Limb (tissue), 2 donors: ENCODE data around the gene CEBPZOS.
A peak's percentile ranks its signal among the peaks of the same experiment; 100 is the strongest.

Experiments used
- DNase-seq, 2 donors: peaks; one replicate each; pipeline ENCODE4 v3.0.0-alpha.2; 2016; ENCODE audit errors: extremely low spot score in 2 of 2

The CEBPZOS gene

DNA sequence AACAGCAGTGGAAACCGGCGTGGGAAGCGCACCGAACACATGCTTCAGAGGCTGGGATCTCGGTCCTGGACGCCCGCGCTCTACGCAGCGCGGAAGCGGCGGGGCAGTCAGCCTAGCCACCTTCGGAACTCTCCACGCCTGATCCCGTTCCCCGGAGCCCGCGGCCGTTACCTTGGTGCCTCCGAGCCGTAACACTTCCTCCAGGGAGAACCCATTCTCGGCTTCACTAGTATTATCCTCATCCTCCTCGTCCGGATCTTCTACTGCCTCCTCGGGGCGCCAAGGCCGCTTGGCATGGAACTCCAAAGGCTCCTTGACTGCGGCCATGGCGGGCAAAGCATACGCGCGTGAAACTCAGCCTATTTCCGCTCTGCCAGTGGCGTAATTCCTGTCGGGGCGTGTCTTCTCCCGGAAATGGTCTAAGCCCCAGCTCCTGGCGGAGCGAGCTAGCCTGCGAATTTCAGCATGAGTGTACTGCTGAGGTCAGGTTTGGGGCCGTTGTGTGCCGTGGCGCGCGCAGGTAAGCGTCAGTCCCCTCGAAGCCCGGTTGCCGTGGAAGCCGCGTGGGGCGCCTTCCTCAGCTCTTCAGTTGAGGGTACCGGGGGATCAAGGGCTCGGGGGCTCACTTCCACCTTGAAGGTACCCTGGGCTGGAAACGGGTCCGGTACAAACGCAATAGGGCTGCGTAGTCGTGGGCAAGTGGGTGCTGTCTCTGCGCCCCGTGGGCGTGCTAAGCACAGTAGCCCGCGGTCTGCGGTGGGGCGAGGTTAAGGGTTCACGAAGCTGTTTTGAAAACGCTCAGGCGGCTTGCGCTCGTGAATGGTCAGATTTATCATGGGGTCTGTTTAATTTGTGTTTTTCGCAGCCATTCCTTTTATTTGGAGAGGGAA, 35.2 kb downstream of the CEBPZOS start, which contains the start of the genes CEBPZ and NDUFAF7:
CEBPZ (minus strand) TSS at position 356 of the 890 bp plus-strand sequence; CDS start at position 327, 29 bp downstream.
NDUFAF7 (plus strand) TSS at position 418 of the 890 bp plus-strand sequence; CDS start at position 466, 48 bp downstream.
- DNase-seq: peak; percentile 92 to 93

DNA sequence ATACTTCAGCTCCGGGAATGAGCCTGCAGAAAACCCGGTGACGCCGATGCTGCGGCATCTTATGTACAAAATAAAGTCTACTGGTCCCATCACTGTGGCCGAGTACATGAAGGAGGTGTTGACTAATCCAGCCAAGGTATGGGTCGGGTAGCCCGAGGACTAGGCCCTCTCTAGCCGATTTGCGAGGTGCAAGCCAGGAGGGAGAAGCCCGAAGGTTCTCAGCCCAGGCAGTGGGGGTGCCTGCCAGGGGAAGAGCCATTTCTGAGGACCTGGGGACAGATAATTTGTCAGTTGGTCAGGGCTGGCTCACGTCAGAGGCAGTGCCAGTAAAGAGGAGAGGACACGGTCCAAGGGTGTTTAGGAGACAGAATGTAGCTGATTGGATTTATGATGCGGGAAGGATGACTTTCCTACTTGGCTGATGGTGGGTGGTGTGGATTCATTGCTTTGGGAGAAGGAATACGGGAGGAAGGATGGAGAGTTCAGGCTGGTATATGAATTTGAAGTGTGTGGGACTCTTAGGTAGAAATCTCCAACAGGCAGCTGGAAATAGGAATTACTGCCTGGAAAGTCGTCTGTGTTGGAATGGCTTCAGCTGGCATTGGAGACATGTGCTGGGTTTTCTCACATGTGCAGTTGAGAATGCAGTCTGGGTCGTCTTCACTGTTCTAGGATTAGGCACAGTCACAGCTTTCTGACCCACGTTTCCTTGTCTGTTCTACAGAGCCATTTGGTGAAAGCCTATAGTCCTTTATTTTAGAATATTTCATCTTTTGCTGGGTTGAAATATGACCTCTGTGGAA, 36.0 kb downstream of the CEBPZOS start:
- peak in 1 of 2 donors; percentile 48 for DNase-seq

DNA sequence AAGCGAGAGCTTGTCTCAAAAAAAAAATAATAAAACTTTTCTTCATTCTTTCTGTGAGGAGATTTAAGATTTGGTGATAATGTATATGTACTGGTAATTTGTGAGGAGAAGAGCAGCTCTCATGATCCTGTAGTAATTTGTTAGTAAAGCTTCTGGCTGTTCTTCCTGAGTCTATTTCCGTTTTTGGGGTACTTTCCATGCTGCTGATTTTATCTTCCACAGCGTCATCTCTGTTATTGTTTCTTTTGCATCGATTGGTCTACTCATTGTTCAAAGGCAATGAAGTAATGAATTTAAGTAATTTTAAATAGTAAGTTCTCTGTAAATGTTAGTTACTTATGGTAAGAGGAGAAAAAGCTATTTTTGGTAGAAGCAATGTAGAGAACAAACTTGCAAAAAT, 47.1 kb downstream of the CEBPZOS start:
- no peak for DNase-seq

DNA sequence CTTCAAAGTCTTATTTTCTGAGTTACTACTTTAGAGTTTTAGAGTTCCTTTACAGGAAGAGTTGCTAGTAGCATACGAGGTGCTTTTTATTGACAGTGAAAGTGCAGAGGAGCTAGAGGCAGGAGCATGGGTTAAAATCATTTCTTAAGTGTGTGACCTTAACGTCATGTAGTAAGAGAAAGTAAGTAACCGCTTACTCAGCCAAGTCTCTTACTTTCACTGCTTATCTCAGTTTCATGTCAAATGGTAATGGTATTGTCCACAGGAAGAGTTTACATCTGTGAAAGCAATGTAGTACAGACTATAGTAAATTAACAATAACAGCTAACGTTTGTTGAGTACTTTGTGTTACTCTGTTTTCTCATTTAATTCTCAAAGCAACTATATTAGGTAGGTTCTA, 47.7 kb downstream of the CEBPZOS start:
- DNase-seq: no peak

DNA sequence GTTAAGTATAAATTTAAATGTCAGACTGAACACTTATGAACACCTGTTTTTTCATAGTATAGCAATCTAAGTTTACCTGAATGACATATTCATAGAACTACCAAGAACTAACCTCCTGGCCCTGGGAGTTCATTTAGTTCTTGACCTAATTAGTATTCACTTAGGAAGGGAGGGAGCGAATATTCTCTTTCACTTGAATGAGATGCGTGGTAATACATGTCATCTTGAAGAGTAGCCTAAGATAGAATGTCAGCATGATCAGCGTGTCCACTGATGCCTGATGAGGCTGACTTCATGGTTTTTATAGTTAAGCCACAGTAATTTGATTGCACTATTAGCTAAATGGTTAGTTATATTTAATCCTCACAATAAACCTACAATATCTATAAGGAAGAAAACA, 48.5 kb downstream of the CEBPZOS start:
- DNase-seq: no peak

DNA sequence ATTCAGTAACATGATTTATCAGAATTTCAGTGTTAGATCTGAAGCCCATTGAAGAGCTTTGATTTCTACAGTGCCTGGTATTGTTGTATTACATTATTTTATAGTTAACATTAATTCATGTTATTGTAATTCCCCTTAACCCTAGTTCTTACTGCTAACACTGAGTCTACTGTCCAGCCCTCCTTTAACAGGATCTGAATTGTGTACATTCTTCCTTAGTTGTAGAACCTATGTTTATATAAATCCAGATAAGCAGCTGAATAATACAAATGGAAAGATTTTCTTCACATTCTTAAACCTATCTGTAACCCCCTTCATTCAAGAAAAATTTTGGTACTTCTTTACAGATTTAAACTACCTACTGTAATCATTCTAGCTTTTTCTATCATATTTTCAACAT, 49.9 kb downstream of the CEBPZOS start:
- no peak for DNase-seq

DNA sequence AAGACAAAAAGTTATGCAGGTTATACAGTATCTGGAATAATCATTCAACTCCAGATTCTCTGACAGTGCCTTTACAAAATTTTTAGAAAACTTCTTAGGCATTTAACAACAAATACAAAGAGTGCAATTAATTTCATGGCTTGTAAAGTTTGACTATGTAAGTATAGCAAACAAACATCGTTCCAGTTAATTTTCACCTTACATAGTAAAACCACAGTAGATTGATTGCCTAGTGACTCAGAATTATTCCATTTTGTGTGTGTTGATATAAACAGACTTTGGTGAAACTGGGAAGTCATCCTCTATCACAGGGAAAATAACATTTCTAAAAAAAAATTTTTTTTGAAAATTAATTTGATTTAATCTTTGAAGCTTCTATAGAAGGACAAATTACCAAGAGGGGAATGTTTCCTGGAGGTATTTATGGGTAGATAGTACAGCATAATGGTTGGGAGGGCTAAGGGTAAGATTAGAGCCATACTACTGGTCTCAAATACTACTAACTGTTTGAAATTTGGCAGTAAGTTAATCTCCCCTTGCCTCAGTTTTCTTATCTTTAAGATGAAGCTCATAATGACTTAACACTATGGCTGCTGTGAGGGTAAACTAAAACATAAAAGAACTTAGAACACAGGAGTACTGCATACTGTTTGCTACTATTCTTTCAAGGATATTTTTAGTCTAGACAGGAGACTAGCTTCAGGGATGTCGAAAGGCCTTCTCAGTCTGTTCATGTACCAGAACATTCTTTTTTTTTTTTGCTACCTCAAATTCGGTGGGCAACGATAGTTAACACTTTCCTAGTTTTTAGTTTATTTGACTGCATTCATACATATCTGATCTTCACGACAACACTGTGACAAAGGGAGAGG, 54.8 kb downstream of the CEBPZOS start:
- DNase-seq: no peak
